WTC11 (cell line): ENCODE data around the gene PTPRN2.

Experiments
- CREB1 ChIP-seq: sonication (generic); formaldehyde crosslinking; IDR thresholded peaks from 2 replicates; pipeline ENCODE4 v1.8.0; 2023; ENCODE audit warnings: mild to moderate bottlenecking, missing genetic modification reagents
- CTCF ChIP-seq: fragments of 200-600 bp; IDR thresholded peaks from 2 replicates; pipeline ENCODE4 v1.8.0; 2022; ENCODE audit warnings: antibody characterized with exemption
- FOXK1 ChIP-seq: sonication (generic); formaldehyde crosslinking; IDR thresholded peaks from 2 replicates; pipeline ENCODE4 v1.8.0; 2022; ENCODE audit warnings: mild to moderate bottlenecking, moderate library complexity, missing genetic modification reagents
- FOXP1 ChIP-seq: sonication (generic); formaldehyde crosslinking; IDR thresholded peaks from 2 replicates; pipeline ENCODE4 v1.8.0; 2022; ENCODE audit warnings: missing genetic modification reagents, mild to moderate bottlenecking, moderate library complexity, borderline replicate concordance
- GTF2I ChIP-seq: fragments of 250-450 bp; sonication (Bioruptor Pico); conservative IDR thresholded peaks from 2 replicates; pipeline ENCODE4 v1.4.0; 2021; ENCODE audit warnings: mild to moderate bottlenecking
- NR2C2 ChIP-seq: sonication (generic); formaldehyde crosslinking; IDR thresholded peaks from 2 replicates; pipeline ENCODE4 v1.8.0; 2022; ENCODE audit warnings: mild to moderate bottlenecking, missing genetic modification reagents
- SMAD3 ChIP-seq: sonication (generic); formaldehyde crosslinking; IDR thresholded peaks from 2 replicates; pipeline ENCODE4 v1.8.0; 2022; ENCODE audit warnings: missing genetic modification reagents, mild to moderate bottlenecking, borderline replicate concordance
- TP53 ChIP-seq: sonication (generic); formaldehyde crosslinking; IDR thresholded peaks from 2 replicates; pipeline ENCODE4 v1.8.1; 2023; ENCODE audit warnings: mild to moderate bottlenecking, missing genetic modification reagents
- ZNF263 ChIP-seq: sonication (generic); formaldehyde crosslinking; IDR thresholded peaks from 2 replicates; pipeline ENCODE4 v1.8.1; 2022; ENCODE audit warnings: low read depth, mild to moderate bottlenecking, moderate library complexity, missing genetic modification reagents
- ZNF423 ChIP-seq: fragments of 250-450 bp; sonication (Bioruptor Pico); IDR thresholded peaks from 2 replicates; pipeline ENCODE4 v2.1.2; 2022; ENCODE audit warnings: mild to moderate bottlenecking, moderate library complexity
- TF ChIP-seq, protein P1 (sequence below): sonication (generic); formaldehyde crosslinking; IDR thresholded peaks from 2 replicates; pipeline ENCODE4 v1.8.1; 2023; ENCODE audit warnings: mild to moderate bottlenecking, missing genetic modification reagents, borderline replicate concordance
- TF ChIP-seq, protein P2 (sequence below): sonication (generic); formaldehyde crosslinking; IDR thresholded peaks from 2 replicates; pipeline ENCODE4 v1.8.0; 2022; ENCODE audit warnings: mild to moderate bottlenecking, missing genetic modification reagents

GRCh38 chr7:158216198-158216597, 371.4 kb downstream of the PTPRN2 start:
- TF ChIP-seq CTCF (no peak), FOXK1 (CRISPR knock-in tag) (no peak), SMAD3 (CRISPR knock-in tag) (no peak), FOXP1 (CRISPR knock-in tag) (no peak), GTF2I (CRISPR knock-in tag) (no peak), TP53 (no peak), NR2C2 (CRISPR knock-in tag) (no peak), CREB1 (CRISPR knock-in tag) (no peak), ZNF423 (CRISPR knock-in tag) (no peak), ZNF263 (CRISPR knock-in tag) (no peak)
- TF ChIP-seq, protein P1, sequence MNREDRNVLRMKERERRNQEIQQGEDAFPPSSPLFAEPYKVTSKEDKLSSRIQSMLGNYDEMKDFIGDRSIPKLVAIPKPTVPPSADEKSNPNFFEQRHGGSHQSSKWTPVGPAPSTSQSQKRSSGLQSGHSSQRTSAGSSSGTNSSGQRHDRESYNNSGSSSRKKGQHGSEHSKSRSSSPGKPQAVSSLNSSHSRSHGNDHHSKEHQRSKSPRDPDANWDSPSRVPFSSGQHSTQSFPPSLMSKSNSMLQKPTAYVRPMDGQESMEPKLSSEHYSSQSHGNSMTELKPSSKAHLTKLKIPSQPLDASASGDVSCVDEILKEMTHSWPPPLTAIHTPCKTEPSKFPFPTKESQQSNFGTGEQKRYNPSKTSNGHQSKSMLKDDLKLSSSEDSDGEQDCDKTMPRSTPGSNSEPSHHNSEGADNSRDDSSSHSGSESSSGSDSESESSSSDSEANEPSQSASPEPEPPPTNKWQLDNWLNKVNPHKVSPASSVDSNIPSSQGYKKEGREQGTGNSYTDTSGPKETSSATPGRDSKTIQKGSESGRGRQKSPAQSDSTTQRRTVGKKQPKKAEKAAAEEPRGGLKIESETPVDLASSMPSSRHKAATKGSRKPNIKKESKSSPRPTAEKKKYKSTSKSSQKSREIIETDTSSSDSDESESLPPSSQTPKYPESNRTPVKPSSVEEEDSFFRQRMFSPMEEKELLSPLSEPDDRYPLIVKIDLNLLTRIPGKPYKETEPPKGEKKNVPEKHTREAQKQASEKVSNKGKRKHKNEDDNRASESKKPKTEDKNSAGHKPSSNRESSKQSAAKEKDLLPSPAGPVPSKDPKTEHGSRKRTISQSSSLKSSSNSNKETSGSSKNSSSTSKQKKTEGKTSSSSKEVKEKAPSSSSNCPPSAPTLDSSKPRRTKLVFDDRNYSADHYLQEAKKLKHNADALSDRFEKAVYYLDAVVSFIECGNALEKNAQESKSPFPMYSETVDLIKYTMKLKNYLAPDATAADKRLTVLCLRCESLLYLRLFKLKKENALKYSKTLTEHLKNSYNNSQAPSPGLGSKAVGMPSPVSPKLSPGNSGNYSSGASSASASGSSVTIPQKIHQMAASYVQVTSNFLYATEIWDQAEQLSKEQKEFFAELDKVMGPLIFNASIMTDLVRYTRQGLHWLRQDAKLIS (CRISPR knock-in tag) = no peak
- TF ChIP-seq, protein P2, sequence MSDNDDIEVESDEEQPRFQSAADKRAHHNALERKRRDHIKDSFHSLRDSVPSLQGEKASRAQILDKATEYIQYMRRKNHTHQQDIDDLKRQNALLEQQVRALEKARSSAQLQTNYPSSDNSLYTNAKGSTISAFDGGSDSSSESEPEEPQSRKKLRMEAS (CRISPR knock-in tag) = no peak
